GM23248 (cell line): ENCODE measurements around the gene ARHGDIB.

Source experiments
- EZH2 ChIP-seq: fragments of 200-600 bp; sonication (generic); IDR thresholded peaks from 2 replicates; pipeline ENCODE4 v1.6.1; 2018; ENCODE audit warnings: antibody characterized with exemption, mild to moderate bottlenecking; ENCODE audit not compliant: insufficient read depth, poor library complexity, severe bottlenecking
- EZH2phosphoT487 ChIP-seq: fragments of 200-600 bp; sonication (generic); IDR thresholded peaks from 2 replicates; pipeline ENCODE4 v1.6.1; 2018; ENCODE audit warnings: antibody characterized with exemption, moderate library complexity, mild to moderate bottlenecking, low read depth; ENCODE audit not compliant: insufficient read depth

DNA sequence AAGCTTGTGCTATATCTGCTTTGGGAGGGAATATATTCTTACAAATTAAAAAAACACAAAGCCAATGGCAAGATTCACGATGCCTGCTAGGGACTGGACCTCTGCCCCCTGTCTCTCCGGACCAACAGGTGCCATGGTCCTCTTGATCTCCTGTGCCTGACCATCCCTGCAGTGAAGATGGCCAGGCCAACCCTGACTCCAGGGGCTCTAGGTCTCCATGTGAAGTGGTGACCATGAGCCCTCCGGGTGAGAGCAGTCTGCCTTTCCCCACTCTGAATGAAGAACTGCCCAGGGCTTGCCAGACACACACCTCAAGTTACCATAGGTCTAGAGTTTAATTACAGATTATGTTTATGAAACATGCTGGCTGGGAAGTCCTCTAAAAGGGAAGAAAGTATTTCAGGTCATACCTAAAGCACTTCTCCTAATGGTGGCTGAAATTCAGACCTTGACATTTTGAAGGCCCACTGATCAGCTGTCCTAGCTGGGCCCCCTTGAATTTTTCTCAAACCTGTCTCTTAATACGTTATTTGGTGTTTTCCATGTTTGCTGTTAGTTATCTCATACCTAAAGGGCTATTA is 1.4 kb downstream of the ARHGDIB start:
- TF ChIP-seq EZH2phosphoT487: no peak
- TF ChIP-seq EZH2: no peak
